NCI-H2171 (cell line): ENCODE measurements around the gene PLA2G2E.
A peak's percentile ranks its signal among the peaks of the same experiment; 100 is the strongest.

Experiments used
- DNase-seq: peaks from one replicate; lab custom pipeline; 2025; lab: John Stamatoyannopoulos, UW

PLA2G2E gene, protein sequence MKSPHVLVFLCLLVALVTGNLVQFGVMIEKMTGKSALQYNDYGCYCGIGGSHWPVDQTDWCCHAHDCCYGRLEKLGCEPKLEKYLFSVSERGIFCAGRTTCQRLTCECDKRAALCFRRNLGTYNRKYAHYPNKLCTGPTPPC

DNA sequence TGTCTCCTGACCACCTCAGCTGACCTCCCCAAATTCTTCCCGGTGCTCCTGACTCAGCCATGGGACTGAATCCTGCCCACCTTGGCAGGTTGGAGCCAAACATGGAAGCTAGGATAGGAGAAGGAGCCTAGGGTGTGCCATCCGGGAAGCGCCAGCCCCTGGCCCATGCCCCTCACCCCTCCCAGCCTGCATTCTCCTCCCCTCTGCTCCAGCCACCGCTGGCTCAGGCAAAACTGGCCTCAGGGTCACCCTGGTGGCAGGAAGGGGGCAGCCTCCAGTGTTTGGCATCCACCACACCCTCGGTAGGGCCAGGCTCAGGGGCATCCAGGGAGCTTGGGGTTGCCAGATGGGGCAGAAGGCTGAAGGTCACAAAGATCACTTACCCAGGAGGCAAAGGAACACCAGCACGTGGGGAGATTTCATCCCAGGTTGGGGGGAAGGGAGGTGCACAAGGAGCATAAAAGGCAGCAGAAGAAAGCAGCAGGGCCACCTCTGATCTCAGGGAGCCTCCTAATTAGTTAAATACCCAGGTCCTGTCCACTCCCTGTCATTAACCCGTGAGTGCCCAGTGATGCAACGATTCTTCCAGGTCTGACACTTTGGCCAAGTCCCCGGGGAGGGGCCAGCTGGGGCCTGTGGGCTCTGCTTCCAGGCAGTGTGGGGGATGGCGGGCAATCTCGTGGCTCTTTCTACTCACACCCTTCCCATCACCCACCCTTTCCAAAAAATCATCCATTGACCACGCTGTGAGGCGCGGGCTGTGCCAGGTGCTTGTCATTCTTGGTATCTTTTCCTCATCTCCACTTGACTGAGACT, at the start of gene PLA2G2E:
TSS of gene PLA2G2E (minus strand) at position 481 of the 816 bp plus-strand sequence. CDS start at position 423, 58 bp downstream.
- DNase-seq: no peak

DNA sequence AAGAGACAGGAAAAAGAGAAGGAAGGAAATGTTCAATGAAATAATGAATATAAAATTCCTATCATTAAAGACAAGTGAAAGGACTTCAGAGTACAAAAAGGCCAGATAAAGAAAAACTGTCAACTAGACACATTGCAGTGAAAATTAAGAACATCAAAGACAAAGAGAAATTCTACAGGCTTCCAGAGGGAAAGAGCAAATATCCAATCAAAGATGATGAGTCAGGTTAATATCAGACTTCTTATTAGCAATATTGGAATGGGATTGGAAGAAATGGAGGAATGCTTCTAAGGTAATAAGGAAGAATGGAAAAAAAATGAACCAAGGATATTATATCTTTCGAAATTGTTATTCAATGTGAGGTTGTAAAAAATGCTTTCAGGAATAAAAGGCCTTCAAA, 48.2 kb upstream of the PLA2G2E start:
- DNase-seq: no peak

DNA sequence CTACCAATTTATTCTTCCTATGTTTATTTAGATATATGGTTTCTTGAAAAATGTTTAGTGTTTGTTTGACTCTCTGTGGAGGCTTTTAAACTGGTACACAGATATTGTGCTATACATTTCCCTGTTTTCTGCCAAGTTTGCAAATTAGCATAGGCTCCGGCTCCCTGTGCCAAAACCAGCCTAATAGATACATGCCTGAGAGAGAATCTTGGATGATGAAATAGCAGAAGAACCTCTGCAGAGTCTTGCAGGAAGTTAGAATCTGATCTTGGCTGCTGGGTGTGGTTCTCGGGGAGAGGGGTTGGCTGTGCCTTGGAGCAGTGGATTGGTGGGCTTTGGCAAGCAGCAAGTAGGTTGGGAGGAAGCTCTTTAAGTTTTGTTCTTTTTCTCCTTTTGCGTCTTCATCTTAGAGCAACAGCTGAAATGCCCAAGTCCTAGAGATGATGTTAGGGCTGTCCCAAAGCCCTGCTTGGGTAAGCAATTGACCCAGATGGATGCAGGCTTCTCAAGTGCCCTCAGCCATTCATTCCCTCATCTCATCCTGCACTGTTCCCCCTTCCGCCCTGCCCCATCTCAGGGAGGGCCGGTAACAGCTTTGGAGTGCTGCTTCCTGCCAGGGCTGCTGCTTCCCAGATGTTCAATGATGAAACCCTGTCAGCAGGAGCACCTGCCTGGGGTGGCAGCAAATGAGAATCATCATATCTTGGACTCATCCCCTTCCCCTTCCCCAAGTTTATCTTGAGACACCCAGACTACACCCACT, 46.7 kb upstream of the PLA2G2E start:
- no peak for DNase-seq

DNA sequence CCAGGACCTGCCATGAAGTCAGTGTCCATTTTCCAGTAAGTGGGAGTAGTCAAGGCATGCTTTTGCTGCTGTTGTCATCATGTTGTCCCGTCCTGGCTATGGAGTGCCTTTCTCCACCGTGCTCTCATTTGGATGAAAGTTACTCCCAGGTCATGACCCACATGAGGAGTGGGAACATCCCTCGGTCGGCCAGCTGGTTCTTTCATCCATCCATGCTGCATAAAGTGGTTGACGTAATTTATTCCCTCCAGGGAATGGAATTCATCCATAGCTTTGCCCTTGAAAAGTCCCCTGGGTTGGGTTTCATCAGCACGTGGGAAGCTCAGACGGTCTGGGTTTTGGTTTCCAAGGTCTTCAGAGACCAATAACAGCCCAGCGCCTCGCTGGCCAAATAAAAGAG, 44.4 kb upstream of the PLA2G2E start:
- peak; percentile 17 for DNase-seq

DNA sequence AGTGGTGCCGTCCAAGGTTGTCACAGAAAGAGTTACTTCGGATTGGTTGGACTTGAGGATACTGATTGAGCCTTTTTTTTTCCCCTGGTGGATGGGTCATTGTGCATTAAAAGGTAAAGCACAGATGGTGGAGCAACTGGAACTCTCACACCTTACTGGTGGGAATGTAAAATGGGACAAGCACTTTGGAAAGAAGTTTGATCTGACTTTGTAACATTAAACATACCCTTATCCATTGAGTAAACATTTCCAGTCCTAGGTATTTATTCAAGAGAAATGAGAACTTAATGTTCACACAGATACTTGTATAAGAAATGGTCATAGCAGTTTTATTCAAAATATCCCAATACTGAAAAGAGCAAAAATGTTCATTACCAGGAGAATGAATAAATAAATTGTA, 41.1 kb upstream of the PLA2G2E start:
- no peak for DNase-seq

DNA sequence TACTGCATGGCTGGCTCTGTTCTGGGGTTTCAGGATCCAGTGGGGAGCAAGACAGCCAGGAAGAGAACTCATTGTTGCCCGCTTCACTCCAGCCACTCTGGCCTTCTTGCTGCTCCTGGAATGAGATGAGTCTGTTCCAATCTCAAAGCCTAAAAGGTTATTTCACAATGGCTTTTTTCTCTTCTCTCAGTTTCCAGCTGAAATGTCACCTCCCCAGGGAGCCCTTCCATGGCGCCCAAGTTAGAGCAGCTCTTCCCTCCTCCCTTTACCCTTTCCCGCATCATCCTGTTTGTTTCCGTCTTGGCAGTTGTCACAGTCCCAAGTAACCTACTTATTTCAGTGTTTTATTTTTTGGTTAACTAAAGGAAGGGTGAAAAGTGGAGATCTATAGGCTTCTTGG, 40.2 kb upstream of the PLA2G2E start:
- DNase-seq: no peak

DNA sequence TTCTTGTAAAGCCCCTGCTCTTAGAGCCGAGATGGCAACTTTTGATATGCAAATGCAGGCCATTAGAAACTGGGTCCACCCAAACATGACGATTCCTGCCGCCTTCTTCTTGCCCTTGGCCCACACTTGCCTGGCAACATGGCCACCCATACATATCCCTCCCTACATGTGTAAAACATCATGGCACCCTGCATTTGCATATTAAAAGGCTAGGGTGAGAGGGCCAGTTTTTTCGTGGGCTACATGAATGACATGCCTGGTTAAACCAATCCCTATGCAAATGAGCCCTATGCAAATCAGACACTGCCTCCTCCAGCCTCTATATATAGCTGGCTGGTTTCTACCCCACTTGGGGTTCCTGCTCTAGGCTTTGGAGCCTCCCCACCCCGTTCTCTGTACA, 37.2 kb upstream of the PLA2G2E start:
- no peak for DNase-seq

DNA sequence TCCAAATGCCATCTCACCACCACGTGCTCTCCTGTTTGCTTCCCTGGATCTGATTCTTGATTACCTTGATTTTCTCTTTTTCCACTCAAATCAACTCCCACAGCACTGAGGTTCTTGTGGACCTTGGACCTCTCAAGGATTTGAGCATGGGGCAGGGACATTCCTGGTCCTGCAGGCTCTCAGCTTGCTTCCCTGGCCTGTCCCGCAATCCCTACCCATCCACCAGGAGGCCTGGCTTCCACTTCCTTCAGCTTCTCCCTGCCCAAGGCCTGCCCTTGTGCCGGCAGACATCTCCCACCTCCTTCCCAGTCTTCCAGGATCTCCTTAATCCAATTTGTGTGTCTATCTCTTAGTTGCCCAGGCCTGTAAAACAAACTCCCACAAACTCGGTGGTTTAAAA, 34.4 kb upstream of the PLA2G2E start:
- no peak for DNase-seq

DNA sequence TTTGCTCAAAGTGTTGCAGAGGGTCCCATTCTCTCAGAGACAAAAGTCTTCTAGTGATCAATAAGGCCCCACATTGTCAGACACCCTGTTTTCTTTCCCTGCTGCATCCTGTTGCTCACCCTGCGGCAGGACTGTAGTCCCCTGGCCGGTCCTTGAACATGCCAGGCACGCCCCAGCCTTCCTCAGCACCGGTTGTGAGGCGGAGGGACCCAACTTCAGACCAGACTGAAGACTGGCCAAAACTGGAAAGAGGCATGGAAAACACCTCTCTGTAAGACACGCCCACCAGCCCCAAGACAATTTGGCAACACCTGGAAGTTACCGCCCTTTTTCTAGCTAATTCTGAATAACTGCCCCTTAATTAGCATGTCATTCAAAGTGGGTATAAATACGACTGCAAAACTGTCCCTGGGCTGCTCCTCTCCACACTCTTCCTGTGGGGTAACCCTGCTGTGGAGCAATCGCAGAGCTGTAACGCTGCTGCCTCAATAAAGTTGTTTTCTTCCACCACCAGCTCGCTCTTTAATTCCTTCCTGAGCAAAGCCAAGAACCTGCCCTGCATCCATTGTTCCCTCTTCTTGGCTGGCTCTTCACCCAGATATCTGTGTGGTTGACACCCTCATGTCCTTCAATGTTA, 32.2 kb upstream of the PLA2G2E start:
- no peak for DNase-seq

DNA sequence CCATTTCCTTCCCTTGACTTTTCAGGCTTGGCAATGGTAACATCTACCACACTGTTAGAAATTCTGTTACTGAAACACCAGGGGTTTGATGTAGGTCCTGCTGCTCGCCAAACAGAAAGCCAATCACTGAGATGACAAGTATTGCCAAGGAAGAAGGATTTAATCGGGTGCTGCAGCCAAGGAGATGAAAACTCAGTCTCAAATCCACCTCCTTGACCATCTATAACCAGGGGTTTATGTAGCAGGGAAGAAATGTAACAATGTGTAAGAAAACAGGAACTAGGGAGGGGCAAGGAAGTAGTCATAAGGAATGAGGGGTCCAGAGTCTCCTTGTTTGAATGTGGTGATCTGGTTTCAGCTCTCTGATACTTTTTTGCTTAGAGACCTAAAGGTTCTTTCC, 30.6 kb upstream of the PLA2G2E start:
- no peak for DNase-seq

DNA sequence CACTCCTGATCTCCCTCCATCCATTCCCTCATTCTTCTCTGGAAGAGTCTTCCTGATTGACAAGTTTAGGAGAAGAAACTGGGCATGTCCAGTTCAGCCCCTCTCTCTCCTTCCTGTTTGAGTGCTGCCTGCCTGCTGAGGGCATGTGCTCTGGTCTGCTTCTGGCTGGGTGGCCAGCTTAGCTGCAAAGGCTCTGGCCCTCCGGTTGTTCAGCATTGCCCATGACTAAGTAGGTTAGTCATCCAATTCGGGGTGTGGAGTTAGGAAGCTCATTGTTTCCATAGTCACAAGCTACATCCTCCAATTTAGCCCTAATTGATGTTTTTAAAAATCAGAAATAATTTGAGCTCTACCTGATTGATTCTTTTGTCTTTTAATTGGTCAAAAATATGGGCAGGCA, 25.6 kb upstream of the PLA2G2E start:
- no peak for DNase-seq

DNA sequence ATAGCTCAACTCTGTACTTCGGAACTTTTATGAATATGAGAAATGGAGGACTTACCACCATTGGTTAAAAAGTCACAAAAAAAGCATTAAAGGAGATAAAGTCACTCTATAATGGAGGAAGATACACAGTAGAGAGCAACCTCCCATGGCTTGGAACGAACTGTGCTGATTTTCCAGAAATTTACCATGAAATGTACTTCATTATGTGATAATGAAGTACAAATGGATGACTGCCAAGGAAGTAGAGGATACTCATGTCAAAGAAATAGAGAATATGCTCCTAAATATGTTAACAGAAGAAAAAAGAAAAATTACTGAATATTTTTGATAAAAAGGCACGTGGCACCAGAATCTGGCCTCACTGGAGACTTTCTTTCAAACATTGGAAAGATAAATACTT, 23.6 kb upstream of the PLA2G2E start:
- no peak for DNase-seq

DNA sequence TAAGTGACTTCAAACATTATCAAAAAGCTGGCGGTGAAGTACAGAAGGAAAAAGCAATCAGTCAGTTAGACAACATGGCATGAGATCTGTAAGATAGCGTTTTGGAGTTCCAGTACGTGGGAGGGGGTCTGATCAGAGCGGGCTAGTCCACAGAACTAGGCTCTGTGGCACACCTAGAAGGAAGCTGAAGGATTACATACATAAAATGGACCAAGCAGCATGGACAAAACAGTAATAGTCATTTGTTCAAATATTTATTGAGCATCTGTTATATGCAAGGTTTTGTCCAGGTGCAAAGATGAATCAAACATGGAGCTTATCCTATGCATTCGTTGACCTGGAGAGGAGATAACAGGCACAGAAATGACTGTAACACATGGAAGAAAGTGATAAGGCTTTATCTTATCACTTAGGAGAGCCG, 22.9 kb upstream of the PLA2G2E start:
- no peak for DNase-seq

DNA sequence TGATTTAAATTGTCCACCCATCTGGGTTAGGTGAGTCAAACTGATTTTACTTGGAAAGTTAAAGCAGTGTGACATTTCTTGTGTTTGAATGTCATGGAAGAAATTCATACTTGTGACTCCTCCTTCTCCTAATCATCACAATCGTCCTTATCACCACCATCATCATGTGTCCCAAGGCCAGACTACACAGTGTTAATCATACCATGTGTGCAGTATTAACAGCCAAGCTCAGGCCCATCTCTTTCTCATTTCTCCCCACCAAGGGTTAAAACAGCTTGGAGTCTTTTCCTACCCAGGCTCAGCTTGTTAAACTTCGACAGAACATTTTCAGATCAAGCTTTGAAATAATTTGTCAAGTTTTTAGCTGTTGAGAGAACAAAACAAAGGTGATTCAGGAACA, 22.5 kb upstream of the PLA2G2E start:
- no peak for DNase-seq

DNA sequence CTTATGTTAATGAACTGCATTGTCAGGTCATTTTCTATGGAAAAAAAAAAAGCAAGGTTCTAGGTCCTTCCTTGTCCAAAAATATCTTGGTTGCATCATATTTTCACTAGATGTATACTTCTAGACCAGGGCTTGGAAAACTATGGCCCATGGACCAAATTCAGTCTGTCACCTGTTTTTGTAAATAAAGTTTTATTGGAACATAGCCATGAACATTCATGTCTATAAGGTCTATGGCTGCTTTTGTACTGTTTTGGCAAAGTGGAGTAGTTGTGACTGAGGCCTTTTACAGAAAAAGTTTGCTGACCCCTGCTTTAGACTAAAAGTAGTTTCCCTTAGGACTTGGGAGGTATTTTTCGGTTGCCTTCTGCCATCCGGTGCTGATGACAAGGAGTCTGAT, 19.2 kb upstream of the PLA2G2E start:
- DNase-seq: no peak

DNA sequence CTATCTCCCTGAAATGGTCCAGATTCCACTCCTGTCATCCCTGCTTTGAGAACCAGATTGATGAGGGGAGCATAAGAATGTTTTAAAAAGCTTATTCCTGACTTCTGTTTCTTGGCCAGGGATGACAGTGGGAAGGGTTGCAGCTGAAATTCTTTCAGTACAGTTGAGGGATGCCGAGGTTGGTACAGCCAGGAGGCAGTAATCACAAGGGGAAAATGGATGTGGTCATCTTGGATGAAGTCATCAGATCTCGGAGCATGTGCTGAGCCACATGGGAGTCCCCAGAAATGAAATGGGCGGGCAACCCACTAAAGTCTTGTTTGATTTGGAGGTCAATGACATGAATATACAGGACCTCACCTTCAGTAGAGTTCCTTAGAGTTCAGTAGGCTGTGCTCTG, 18.7 kb upstream of the PLA2G2E start:
- no peak for DNase-seq

DNA sequence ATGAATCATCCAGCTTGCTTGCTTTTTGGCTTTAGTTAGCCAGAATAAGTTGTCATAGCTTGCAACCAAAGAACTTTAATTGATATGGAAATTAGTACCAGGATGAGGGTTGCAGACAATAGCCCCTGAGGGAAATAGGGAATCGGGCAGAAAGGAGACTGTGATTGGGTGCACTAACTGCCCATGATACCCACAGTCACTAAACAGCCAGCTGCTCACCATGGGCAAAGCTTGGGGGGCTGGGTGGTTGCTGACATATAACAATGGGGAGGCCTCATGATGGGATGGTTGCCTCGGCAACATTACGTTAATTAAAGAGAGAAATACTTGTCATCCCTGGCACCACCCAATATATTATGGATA, 17.8 kb upstream of the PLA2G2E start:
- DNase-seq: no peak

DNA sequence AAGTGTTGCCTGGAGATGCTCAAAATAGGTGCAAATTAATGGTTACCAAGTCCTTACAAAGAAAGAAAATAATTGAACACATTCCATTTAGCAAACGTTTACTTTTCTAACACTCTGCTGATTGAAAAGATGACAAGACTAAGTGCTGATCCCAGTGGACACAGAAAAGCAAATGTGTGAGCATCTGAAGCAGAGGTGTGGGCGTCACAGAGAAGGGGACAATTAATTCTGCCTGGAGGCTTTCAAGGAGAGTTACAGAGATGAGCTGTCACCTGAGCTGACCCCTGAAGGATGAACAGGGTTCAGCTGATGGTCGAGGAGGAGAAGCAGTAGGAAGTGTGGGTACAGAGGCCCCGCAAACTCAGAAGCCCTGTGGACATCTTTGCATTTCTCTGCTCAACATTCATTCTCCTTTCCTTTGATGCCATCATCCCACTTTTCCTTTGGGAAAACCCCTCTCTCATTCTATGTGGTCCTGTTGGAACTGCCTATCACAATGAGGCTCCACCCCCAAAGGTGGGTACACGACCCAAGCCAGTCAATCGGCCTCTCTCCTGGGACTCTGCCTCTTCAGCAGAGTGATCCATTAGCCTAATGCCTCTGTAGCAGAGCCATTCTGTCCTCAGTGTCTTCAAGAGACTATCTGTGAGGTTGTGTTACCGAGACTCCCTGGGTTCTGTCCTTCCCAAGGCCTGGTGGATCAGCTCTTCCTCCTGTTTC, 17.2 kb upstream of the PLA2G2E start:
- no peak for DNase-seq

DNA sequence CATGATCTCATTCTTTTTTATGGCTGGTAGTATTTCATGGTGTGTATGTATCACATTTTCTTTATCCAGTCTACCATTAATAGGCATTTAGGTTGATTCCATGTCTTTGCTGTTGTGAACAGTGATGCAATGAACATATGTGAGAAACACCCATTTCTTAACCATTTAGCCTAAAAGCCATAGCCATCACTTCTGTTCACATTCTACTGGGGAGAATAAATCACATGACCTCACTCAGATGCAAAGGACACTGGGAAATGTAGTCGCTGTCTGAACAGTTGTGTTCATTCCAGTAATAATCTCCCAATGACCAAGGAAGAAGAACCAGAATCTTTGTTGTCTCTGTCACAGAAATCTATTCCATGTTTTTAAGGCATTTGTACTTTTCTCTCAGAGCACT, 15.1 kb upstream of the PLA2G2E start:
- DNase-seq: no peak

DNA sequence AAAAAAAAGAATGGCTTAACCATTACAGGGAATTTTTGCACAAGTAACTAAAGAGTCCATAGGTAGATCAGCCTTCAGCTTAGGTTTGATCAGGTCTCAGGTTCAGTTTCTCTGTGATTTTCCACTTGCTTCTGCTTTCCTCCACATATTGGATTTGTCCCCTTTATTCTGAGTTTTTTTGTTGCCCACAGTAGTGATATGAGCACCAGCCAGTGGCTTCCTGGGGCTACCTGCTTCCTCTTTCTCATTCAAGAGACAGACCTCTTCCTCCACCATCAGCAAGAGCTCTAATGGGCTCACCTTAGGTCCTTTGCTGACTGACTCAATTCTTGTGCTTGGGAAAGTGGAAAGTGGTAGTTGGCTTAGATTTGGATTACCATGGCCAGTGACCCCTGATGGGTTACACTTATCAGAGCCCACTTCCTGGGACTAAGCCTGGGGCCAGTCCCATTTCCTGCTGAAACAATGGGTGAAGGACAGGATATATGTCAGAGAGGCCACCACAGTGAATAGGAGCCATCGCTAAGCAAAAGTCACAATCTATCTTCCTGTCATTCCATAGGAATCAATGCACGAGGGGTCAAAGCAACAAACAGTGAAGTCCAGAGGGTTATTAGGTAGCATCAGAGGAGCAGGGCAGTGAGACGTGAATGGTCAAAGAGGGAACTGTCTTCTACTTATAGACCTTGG, 12.8 kb upstream of the PLA2G2E start:
- DNase-seq: no peak

DNA sequence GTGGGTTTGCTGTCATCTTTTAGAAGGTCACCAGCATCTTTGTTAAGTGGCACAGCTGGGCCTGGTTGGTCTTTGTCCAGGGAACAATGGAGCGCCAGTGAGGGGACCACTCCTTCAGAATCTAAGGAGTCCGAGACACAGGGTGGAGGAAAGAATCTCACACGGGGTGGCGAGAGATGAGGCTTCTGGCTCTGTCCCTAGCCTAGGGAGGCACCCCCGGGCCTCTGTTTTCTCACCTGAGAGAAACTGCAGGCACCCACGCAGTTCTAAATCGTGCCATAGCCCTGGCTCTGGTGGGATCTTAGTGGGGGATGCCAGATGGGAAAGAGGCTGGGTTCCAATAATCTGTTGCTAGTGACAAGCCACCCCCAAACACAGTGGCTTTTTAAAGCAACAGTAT, 10.9 kb upstream of the PLA2G2E start:
- no peak for DNase-seq

DNA sequence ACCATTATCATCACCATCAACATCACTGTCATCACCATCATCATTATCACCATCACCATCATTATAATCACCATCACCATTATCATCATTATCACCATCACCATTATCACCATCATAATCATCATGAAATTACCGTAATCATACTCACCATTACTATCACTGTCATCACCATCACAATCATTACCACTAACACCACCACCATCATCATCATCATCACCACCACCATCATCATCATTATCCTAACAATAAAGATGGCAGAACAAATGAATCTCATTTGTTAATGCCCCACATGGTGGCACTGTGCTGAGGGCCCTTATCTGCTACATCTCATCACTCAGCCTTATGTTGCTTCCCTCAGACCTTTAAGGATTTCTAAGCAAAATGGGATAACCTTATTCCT, 9.4 kb upstream of the PLA2G2E start:
- no peak for DNase-seq
